NB4 (cell line): ENCODE results near the gene ARPP21.
A peak's percentile ranks its signal among the peaks of the same experiment; 100 is the strongest.

Experiments used
- DNase-seq: peaks from one replicate; pipeline ENCODE4 v3.0.0; 2010; ENCODE audit warnings: low read depth
- H3K4me3 ChIP-seq: one replicate; pipeline ENCODE4 v1.5.1; 2011; ENCODE audit warnings: mild to moderate bottlenecking, low read depth, low read length, moderate library complexity
- CTCF ChIP-seq: IDR thresholded peaks from one replicate; pipeline ENCODE4 v1.5.1; 2012; ENCODE audit warnings: low read depth, low read length
- MAX ChIP-seq: IDR thresholded peaks from 2 replicates; pipeline ENCODE4 v1.6.1; 2011; ENCODE audit warnings: low read depth, low read length
- MYC ChIP-seq: IDR thresholded peaks from 2 replicates; pipeline ENCODE4 v1.6.1; 2011; ENCODE audit warnings: low read depth, low read length
- POLR2A ChIP-seq: IDR thresholded peaks from 2 replicates; pipeline ENCODE4 v1.6.1; 2011; ENCODE audit warnings: mild to moderate bottlenecking; ENCODE audit not compliant: insufficient read length; ENCODE audit errors: extremely low read depth

The ARPP21 gene

GRCh38 chr3:35639254-35640186 lies at the start of gene ARPP21:
ARPP21 (plus strand) TSS chr3:35639525; CDS start chr3:35681752, 42,227 bp downstream.
- no peak within 1 kb of the TSS for H3K4me3 ChIP-seq
- TF ChIP-seq POLR2A (no peak), CTCF (no peak), MAX (no peak), MYC (no peak)
- peak; percentile 2 for DNase-seq

GRCh38 chr3:35592589-35593295 lies 46.6 kb upstream of the ARPP21 start:
- DNase-seq, result no peak
- TF ChIP-seq CTCF (no peak), MAX (no peak), POLR2A (no peak), MYC (no peak)
- no peak overlapping the region for H3K4me3 ChIP-seq

GRCh38 chr3:35594739-35595138 lies 44.6 kb upstream of the ARPP21 start:
- no peak for TF ChIP-seq MAX
- TF ChIP-seq MYC, result no peak
- TF ChIP-seq POLR2A, result no peak
- TF ChIP-seq CTCF, result no peak

GRCh38 chr3:35596335-35596995 lies 42.9 kb upstream of the ARPP21 start:
- no peak overlapping the region for H3K4me3 ChIP-seq
- TF ChIP-seq MAX, result no peak
- TF ChIP-seq CTCF, result no peak
- no peak for TF ChIP-seq POLR2A
- no peak for TF ChIP-seq MYC
- no peak for DNase-seq

More at GRCh38 chr3:35594739-35595138, 44.6 kb upstream of the ARPP21 start:
- H3K4me3 ChIP-seq, result no peak overlapping the region
- no peak for DNase-seq

GRCh38 chr3:35597490-35597889 lies 41.8 kb upstream of the ARPP21 start:
- no peak overlapping the region for H3K4me3 ChIP-seq
- TF ChIP-seq MYC (no peak), POLR2A (no peak), MAX (no peak), CTCF (no peak)
- DNase-seq, result no peak
